HepG2 (cell line): Measurements from ENCODE around the gene FAM169A. TPM values are rescaled to one million over a fixed set of nuclear protein-coding genes. Genes with fewer than 3 reads are reported as not detected.

ENCODE experiments used
- PHF20 ChIP-seq: sonication (generic); formaldehyde crosslinking; IDR thresholded peaks from 2 replicates; pipeline ENCODE4 v1.5.0; 2020; ENCODE audit warnings: mild to moderate bottlenecking, missing genetic modification reagents
- POLR2A ChIP-seq, 2 experiments: IDR thresholded peaks; 2 replicates each; pipeline ENCODE4 v1.6.1; 2011; ENCODE audit warnings: low read depth in 2 of 2, low read length in 2 of 2, mild to moderate bottlenecking in 1 of 2, moderate library complexity in 1 of 2; ENCODE audit not compliant: insufficient read depth in 1 of 2
- RARG ChIP-seq: sonication (generic); formaldehyde crosslinking; IDR thresholded peaks from 2 replicates; pipeline ENCODE4 v1.4.0; 2020; ENCODE audit warnings: low read depth, mild to moderate bottlenecking, missing genetic modification reagents
- SIN3B ChIP-seq: fragments of 150-350 bp; IDR thresholded peaks from 2 replicates; pipeline ENCODE4 v1.6.1; 2014; ENCODE audit warnings: low read length
- ZBTB21 ChIP-seq: sonication (generic); formaldehyde crosslinking; IDR thresholded peaks from 2 replicates; pipeline ENCODE4 v1.4.0; 2020; ENCODE audit warnings: missing genetic modification reagents
- ZNF790 ChIP-seq: sonication (generic); formaldehyde crosslinking; IDR thresholded peaks from 2 replicates; pipeline ENCODE4 v1.8.0; 2022; ENCODE audit warnings: missing genetic modification reagents, mild to moderate bottlenecking, borderline replicate concordance
- polyA plus RNA-seq, 8 experiments: library from polyadenylated mRNA; depleted of rRNA in 3 of 8; stranded (reverse) in 7 of 8; unstranded in 1 of 8; fragments of >200 nt; fragmentation: Illumina TruSeq in 4 of 8; extraction: Trizol in 4 of 8; gene quantifications; 2 replicates each; pipeline versions ENCODE4 v1.2.1 to v1.2.3, GENCODE V29; 2011 to 2016; ENCODE audit warnings: low read depth in 4 of 8, missing spikeins in 1 of 8, mixed read lengths in 1 of 8; ENCODE audit not compliant: insufficient read depth in 1 of 8
- total RNA-seq, 5 experiments: library from RNA; depleted of rRNA; stranded (reverse); fragments of >200 nt; fragmentation: Illumina TruSeq; extraction: Trizol; gene quantifications; 2 replicates each; pipeline ENCODE4 v1.2.3, GENCODE V29; 2016; ENCODE audit warnings: low read depth in 1 of 5
- TF ChIP-seq, protein P1 (sequence below): sonication (generic); formaldehyde crosslinking; IDR thresholded peaks from 2 replicates; pipeline ENCODE4 v1.5.0; 2020; ENCODE audit warnings: mild to moderate bottlenecking, missing genetic modification reagents, borderline replicate concordance
- TF ChIP-seq, protein P2 (sequence below): sonication (generic); formaldehyde crosslinking; IDR thresholded peaks from 2 replicates; pipeline ENCODE4 v1.5.1; 2020; ENCODE audit warnings: mild to moderate bottlenecking, missing genetic modification reagents
- TF ChIP-seq, protein P3 (sequence below): sonication (generic); formaldehyde crosslinking; IDR thresholded peaks from 2 replicates; pipeline ENCODE4 v1.8.0; 2022; ENCODE audit warnings: mild to moderate bottlenecking, missing genetic modification reagents, moderate library complexity
- TF ChIP-seq, protein P4 (sequence below): sonication (generic); formaldehyde crosslinking; IDR thresholded peaks from one replicate; pipeline ENCODE4 v1.5.1; 2020; ENCODE audit warnings: mild to moderate bottlenecking, missing genetic modification reagents; ENCODE audit errors: not compliant biosample characterization
- TF ChIP-seq, protein P5 (sequence below): sonication (generic); formaldehyde crosslinking; IDR thresholded peaks from 2 replicates; pipeline ENCODE4 v1.4.0; 2020; ENCODE audit warnings: missing genetic modification reagents, borderline replicate concordance

The FAM169A gene
- total and polyA plus RNA-seq, 2 of the 13 experiments (the other 11 are each of a cell fraction or from before 2014, with no cell fraction given) = 21.1 to 110 TPM

DNA sequence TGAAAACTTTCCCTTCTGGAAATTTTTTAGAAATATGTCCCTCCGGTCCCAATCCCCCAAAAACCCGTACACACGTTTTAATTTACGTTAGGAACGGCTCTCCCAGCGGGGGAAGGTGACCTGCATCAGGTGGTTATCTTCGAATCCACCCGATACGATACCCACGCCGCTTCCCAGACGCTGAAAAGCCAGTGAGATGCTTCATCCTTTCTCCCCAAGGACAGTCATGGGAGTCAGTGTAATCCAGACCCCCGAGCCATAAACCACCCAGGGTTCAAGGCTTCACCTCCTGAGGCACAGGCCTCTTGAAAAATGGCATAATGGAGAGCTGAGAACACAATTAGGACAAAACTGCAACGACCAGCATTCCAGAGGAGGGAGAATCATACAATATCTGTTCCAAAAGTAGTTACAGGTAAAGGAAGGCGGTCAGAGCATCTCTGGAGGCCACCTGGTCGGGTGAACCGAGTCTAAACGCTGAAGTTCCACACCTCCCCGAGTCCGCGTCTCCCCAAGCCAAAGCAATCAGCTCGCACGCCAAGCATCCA is 857 bp downstream of the FAM169A start (continued):
- TF ChIP-seq ZNF790 (CRISPR knock-in tag) (no peak), SIN3B (no peak), POLR2A (IDR thresholded peaks at IDR 0.05; ENCODE audit: insufficient read depth in 1 of 2, low read depth in 2 of 2, low read length in 2 of 2) (no peak; a peak in 1 of 4 replicates), ZBTB21 (CRISPR knock-in tag) (no peak), RARG (CRISPR knock-in tag) (no peak), PHF20 (CRISPR knock-in tag) (no peak)
- TF ChIP-seq, protein P1, sequence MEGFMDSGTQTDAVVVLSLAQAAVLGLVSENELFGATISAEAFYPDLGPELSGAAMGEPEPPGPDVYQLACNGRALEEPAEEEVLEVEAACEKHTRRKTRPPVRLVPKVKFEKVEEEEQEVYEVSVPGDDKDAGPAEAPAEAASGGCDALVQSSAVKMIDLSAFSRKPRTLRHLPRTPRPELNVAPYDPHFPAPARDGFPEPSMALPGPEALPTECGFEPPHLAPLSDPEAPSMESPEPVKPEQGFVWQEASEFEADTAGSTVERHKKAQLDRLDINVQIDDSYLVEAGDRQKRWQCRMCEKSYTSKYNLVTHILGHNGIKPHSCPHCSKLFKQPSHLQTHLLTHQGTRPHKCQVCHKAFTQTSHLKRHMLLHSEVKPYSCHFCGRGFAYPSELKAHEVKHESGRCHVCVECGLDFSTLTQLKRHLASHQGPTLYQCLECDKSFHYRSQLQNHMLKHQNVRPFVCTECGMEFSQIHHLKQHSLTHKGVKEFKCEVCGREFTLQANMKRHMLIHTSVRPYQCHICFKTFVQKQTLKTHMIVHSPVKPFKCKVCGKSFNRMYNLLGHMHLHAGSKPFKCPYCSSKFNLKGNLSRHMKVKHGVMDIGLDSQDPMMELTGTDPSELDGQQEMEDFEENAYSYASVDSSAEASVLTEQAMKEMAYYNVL (CRISPR knock-in tag) = no peak
- TF ChIP-seq, protein P2, sequence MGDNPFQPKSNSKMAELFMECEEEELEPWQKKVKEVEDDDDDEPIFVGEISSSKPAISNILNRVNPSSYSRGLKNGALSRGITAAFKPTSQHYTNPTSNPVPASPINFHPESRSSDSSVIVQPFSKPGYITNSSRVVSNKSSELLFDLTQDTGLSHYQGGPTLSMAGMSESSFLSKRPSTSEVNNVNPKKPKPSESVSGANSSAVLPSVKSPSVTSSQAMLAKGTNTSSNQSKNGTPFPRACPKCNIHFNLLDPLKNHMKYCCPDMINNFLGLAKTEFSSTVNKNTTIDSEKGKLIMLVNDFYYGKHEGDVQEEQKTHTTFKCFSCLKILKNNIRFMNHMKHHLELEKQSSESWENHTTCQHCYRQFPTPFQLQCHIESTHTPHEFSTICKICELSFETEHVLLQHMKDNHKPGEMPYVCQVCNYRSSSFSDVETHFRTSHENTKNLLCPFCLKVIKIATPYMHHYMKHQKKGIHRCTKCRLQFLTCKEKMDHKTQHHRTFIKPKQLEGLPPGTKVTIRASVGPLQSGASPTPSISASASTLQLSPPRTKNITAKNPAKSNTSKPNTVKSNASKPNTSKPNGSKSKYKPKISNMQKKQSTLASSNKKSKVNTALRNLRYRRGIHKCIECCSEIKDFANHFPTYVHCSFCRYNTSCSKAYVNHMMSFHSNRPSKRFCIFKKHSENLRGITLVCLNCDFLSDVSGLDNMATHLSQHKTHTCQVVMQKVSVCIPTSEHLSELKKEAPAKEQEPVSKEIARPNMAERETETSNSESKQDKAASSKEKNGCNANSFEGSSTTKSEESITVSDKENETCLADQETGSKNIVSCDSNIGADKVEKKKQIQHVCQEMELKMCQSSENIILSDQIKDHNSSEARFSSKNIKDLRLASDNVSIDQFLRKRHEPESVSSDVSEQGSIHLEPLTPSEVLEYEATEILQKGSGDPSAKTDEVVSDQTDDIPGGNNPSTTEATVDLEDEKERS (CRISPR knock-in tag) = no peak
- TF ChIP-seq, protein P3, sequence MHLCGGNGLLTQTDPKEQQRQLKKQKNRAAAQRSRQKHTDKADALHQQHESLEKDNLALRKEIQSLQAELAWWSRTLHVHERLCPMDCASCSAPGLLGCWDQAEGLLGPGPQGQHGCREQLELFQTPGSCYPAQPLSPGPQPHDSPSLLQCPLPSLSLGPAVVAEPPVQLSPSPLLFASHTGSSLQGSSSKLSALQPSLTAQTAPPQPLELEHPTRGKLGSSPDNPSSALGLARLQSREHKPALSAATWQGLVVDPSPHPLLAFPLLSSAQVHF (CRISPR knock-in tag) = no peak
- TF ChIP-seq, protein P4, sequence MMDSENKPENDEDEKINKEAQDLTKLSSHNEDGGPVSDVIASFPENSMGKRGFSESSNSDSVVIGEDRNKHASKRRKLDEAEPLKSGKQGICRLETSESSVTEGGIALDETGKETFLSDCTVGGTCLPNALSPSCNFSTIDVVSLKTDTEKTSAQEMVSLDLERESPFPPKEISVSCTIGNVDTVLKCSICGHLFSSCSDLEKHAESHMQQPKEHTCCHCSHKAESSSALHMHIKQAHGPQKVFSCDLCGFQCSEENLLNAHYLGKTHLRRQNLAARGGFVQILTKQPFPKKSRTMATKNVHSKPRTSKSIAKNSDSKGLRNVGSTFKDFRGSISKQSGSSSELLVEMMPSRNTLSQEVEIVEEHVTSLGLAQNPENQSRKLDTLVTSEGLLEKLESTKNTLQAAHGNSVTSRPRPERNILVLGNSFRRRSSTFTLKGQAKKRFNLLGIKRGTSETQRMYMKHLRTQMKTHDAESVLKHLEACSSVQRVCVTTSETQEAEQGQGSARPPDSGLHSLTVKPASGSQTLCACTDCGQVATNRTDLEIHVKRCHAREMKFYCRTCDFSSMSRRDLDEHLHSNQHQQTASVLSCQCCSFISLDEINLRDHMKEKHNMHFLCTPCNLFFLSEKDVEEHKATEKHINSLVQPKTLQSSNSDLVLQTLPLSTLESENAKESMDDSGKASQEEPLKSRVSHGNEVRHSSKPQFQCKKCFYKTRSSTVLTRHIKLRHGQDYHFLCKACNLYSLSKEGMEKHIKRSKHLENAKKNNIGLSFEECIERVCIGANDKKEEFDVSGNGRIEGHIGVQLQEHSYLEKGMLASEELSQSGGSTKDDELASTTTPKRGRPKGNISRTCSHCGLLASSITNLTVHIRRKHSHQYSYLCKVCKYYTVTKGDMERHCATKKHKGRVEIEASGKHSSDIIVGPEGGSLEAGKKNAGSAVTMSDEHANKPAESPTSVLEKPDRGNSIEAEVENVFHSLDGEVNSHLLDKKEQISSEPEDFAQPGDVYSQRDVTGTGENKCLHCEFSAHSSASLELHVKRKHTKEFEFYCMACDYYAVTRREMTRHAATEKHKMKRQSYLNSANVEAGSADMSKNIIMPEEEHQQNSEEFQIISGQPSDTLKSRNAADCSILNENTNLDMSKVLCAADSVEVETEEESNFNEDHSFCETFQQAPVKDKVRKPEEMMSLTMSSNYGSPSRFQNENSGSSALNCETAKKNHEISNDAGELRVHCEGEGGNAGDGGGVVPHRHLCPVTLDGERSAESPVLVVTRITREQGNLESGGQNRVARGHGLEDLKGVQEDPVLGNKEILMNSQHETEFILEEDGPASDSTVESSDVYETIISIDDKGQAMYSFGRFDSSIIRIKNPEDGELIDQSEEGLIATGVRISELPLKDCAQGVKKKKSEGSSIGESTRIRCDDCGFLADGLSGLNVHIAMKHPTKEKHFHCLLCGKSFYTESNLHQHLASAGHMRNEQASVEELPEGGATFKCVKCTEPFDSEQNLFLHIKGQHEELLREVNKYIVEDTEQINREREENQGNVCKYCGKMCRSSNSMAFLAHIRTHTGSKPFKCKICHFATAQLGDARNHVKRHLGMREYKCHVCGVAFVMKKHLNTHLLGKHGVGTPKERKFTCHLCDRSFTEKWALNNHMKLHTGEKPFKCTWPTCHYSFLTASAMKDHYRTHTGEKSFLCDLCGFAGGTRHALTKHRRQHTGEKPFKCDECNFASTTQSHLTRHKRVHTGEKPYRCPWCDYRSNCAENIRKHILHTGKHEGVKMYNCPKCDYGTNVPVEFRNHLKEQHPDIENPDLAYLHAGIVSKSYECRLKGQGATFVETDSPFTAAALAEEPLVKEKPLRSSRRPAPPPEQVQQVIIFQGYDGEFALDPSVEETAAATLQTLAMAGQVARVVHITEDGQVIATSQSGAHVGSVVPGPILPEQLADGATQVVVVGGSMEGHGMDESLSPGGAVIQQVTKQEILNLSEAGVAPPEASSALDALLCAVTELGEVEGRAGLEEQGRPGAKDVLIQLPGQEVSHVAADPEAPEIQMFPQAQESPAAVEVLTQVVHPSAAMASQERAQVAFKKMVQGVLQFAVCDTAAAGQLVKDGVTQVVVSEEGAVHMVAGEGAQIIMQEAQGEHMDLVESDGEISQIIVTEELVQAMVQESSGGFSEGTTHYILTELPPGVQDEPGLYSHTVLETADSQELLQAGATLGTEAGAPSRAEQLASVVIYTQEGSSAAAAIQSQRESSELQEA (CRISPR knock-in tag) = no peak
- TF ChIP-seq, protein P5, sequence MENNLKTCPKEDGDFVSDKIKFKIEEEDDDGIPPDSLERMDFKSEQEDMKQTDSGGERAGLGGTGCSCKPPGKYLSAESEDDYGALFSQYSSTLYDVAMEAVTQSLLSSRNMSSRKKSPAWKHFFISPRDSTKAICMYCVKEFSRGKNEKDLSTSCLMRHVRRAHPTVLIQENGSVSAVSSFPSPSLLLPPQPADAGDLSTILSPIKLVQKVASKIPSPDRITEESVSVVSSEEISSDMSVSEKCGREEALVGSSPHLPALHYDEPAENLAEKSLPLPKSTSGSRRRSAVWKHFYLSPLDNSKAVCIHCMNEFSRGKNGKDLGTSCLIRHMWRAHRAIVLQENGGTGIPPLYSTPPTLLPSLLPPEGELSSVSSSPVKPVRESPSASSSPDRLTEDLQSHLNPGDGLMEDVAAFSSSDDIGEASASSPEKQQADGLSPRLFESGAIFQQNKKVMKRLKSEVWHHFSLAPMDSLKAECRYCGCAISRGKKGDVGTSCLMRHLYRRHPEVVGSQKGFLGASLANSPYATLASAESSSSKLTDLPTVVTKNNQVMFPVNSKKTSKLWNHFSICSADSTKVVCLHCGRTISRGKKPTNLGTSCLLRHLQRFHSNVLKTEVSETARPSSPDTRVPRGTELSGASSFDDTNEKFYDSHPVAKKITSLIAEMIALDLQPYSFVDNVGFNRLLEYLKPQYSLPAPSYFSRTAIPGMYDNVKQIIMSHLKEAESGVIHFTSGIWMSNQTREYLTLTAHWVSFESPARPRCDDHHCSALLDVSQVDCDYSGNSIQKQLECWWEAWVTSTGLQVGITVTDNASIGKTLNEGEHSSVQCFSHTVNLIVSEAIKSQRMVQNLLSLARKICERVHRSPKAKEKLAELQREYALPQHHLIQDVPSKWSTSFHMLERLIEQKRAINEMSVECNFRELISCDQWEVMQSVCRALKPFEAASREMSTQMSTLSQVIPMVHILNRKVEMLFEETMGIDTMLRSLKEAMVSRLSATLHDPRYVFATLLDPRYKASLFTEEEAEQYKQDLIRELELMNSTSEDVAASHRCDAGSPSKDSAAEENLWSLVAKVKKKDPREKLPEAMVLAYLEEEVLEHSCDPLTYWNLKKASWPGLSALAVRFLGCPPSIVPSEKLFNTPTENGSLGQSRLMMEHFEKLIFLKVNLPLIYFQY (CRISPR knock-in tag) = no peak
